ENCODE results near the gene BCL7C.
"Not testable (repeated sequence)": the region's sequence is repeated elsewhere in the genome, so short reads cannot be mapped to it uniquely, and the experiment has no call there.

Gene BCL7C

DNA sequence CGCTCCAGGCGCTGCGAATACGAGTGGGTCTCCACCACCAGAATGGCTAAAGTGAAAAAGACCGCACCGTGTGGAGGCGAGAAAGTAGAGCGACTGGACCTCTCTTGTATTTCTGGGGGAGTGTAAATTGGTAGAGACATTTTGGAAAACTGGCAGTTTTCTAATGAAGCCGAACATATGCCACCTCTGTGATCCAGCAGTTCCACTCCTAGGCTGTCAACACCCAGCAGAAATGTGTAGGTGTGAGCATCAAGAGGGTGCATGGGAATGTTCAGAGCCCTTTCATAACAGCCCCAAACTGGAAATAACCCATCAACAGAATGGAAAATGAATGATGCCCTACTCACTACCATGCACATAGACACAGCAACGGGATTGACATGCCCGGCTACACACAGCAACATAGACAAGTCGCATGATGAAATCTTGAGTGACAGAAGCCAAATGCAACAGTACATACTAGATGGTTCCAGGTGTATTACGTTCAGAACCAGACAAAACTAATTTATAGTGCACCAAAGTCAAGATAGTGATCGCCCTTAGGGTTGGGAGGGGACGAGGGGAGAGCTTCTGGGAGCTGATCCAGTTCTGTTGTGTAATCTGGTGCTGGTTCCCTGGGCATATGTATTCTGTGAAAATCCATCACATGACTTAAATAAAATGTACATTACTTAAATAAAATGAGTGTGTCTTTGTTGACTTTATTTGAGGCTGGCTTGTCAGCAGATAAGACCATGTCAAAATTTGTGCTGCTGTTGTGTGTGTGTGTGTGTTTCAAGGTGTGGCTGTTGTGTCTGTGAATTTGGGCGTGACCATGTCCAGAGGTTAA lies 877 bp upstream of the BCL7C start:
- DNase-seq = no peak

DNA sequence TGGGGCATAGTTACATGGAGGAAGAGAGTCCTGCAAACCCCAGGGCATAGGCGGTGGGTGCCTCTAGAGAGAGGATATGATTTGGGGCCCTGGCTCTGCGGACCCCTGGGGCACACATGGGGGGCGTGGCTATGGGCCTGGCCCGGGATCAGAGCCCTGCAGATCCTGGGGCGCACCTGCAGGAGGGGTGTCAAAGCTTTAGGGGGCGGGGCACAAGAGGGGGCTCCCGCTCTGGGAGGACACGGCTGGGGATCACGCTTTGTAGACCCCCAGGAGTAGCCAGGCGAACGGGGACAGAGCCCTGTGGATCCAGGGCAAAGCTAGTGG lies 497 bp downstream of the BCL7C start:
- peak; percentile 27 for DNase-seq

DNA sequence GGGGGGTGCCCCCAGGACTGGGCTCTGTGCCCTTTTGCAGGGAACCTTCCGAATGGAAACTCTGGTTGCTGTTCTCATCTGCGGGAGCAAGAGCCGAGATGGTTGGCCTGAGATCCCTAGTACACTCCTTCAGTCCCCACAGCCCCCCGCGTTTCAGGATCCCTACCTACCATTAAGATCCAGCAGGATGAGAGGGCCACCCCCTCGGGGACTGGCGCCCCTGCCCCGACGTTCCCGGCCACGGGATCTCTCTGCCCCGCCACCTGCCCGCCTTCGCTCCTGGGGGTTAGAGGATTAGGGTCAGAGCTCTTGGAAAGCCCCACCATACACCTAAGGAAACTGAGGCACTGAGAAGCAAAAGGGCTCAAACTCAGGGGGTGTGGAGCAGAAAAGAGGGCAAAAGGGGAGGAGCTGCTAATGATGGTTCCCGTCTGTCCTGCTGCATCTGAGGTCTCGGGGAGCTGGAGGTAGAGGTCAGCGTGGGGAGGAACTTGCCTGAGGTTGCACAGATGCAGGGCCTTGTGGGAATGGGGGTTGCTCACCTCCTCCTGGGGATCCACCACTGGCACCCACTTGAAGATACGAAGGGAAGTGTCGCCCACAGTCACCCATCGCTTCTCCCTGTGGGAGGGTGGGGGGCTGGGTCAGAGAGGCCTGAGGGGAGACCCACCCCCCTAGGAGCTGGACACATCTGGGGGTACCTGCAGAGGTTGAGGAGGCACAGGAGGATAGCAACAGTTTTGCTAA lies 1.0 kb downstream of the BCL7C start:
- DNase-seq = no peak

DNA sequence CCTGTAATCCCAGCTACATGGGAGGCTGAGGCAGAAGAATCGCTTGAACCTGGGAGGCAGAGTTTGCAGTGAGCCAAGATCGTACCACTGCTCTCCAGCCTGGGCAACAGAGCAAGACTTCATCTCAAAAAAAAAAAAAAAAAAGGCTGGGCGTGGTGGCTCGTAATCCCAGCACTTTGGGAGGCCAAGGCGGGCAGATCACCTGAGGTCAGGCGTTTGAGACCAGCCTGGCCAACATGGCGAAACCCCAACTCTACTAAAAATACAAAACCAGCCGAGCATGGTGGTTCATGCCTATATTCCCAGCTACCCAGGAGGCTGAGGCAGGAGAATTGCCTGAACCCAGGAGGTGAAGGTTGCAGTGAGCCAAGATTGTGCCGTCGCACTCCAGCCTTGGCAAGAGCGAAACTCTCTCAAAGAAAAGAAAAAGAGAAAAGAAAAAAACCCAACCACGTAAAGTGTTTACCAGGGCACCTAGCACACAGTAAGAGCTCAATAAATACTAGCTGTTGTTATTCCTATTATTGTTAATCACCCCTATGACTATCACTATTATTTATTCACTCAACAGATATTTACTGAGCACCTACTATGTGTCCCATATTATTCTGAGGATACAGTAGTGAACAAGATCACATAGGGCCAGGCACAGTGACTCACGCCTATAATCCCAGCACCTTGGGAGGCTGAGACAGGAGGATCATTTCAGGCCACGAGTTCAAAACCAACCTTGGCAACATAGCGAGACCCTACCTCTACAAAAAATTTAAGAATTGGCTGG lies 2.6 kb downstream of the BCL7C start:
- DNase-seq = not testable (repeated sequence)

DNA sequence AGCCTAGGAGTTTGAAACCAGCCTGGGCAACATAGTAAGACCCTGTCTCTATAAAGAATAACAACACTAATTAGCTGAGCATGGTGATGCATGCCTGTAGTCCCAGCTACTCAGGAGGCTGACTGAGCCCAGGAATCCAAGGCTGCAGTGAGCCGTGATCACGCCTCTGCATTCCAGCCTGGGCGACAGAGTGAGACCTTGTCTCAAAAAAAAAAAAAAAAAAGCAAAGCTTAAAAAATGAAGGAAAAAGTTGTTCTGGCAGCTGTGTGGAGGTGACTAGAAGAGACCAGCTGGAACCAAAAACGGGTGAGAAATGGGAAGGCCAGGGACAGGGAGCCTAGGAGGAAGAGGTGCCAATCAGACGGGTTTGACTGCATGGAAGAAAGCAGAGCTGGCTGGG lies 4.2 kb downstream of the BCL7C start:
- DNase-seq = no peak

DNA sequence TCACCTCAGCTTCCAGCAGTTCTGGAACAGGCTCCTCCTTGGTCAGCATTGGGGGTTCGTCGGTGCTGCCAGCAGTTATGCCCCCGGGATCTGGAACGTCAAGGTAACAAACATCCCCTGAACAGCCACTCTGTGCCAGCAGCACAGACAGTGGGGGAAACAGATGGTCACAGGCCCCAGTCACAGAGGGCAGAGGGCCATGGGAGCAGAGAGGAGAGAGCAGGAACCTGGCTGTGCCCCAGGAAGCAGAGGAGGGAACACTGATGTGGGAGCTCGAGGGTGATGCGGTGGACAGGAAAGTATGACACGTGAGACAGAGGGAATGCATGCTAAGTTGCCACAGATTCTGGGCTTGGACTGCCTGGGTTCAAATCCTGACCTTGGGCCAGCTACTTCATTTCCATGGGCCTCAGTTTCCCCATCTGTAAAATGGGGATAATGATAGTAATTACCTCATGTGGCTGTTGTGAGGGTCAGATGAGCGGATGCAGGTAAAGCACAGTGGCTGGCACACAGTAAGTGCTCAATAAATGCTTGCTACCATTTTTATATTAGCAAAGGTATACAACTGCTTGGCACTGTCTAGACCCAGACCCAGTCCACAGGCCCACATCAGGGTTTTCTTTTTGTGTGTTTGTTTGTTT lies 4.9 kb downstream of the BCL7C start:
- no peak for DNase-seq

DNA sequence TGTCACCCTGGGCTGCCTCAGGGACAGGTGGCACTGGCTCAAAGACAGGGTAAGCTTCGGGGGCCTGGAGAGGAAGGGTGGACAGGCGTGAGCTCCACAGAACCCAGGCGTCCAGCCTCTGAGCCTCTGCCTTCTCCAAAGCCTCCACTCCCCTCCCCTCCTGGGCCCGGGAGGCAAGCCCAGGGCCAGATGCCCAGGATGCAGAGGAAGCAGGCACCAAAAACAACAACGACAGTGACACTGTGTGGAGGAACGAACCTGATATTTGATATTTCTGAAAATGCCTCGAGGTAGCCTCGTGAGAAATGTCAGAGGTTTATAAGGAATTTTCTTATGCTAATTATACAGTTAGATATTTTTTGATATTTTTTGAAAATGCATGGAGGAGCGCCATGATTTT lies 6.0 kb downstream of the BCL7C start:
- no peak for DNase-seq

DNA sequence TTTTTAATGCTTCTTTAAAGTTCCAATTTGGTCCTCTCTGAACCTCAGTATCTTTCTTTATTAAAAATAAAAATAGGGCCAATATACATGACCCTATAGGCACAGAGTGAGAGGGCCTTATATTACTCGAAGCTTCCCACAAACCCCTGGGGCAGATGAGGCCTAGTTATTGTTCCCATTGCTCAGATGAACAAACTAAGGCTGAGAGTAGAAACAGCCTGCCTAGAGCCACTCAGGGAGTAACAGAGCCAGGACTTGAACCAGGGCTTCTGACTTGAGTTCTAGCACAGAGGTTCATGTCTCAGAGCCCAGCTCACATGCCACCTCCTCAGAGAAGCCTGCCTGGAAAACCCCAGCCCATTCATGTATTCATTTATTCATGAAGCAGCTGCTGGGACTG lies 7.7 kb downstream of the BCL7C start:
- no peak for DNase-seq

DNA sequence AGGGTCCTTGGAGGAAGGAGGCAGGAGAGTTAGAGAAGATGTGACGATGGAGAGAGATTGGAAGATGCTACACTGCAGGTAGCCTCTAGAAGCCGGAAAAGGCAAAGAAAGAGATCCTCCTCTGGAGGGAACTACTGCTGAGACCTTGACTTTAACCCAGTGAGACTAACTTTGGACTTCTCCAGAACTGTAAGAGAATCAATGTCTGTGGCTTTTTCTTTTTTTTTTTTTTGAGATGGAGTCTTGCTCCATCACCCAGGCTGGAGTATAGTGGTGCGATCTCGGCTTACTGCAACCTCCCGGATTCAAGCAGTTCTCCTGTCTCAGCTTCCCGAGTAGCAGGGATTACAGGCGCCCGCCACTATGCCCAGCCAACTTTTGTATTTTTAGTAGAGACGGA lies 8.7 kb downstream of the BCL7C start:
- no peak for DNase-seq

DNA sequence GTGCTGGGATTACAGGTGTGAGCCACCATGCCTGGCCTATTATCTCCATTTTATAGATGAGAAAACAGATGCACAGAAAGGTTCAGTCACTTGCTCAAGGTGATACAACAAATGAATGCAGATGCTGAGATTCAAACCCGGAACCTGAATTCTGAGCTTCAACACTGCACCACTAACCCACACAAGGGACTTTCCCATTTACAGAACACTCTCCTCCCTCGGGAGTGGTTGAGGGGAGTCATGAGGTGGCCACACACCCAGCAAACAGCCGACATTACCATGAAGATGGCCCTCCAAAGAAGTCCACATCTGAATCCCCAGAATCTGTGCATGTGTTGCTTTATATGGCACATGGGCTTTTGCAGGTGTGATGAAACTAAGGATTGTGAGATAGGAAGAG lies 9.1 kb downstream of the BCL7C start:
- DNase-seq = no peak

DNA sequence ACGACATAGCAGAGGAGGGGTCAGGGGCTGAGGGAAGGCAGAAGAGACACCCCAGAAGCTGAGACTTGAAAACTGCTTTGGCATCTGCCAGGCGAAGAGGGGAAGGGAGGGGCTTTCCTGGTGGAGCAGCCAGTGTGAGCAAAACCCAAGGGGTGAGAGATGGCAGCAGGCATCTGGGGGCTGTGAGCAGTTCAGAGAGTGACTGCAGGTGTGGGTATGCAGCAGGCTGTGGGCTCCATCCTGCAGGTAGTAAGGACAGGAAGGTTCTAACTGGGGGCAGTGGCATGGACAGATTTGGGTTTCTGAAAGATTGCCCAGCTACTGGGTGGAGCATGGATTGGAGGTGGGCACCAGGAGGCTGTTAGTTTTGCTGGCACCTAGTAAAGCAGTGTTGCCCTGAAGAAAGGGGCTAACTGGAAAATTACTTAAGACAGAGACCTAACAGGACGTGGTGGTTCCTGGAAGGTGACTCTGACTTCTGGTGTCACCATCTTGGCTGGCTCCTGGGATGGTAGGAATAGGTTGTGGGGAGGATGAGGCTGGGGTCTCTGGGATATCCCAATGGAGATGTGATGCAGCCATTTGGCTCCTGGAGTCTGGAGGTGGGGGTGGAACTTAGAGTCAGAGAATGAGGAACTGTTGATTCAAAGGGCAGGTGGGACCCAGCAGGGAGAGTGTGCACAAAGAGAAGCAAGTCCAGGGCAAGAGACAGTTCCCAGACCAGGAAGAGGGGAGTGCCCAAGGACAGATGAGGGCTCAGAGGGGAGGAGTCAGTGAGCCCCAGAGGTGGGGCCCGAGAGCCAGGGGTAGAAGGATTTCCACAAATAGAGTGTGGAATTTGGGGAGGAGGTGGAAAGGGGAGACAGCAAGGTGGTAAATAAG lies 11.2 kb downstream of the BCL7C start:
- no peak for DNase-seq

DNA sequence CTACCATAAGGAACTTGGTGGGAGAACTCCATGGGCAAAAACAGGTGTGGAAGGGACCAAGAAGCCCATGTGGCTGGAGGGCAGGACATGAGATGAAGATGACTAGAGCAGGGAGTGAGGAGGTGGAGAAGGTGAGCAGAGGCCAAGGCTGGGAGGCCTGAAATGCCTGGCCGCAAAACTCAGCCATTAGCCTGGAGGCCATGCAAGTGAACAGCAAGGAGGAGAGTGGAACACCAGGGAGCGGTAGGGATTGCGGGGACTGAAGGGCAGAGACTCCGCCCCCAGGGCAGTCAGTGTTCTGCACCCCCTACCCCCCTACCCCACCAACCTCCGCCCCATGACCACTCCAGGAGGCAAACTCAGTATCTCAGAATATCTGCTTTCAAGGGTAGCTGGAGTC lies 17.0 kb downstream of the BCL7C start:
- no peak for DNase-seq

DNA sequence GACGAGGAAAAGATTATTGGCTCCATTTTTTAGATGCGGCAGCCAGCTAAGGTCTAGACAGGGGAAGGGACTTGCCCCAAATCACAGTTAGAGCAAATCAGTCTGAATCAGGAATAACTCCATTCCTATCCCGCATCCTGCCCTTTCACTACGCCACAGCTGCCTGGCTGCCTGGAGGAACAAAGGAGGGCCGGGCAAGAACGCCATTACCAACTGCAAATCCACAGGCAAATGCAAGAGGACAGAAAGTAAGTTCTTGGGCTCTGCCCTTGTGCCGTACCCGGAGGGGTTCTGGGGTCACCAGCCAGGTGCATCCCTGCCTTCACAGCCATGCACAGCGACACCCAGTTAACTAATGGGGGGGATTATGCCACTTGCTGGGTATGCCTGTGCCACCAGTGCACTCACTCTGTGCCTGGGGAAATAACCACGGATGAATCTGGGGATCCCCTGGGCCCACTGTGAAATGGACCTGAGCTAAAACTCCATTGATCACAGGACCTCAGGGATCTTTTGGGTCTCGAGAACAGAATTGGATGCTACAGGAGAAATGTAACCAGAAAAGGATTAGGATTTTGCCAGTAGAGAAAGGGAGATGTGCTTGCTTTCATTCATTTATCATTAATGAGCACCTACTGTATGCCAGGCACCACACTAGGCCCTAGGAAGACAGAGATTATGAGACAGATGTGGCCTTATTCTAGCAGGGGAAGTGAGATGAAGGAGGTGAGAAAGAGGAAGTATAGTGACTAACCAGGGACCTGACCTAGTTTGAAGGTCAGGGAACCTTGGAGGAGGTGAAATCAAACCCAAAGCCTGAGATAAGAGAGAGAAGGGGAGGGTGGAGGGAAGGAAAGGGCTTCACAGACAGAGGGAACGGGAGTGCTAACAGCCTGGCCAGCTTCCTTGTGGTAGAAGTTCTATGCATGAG lies 17.7 kb downstream of the BCL7C start:
- DNase-seq = peak; percentile 73

DNA sequence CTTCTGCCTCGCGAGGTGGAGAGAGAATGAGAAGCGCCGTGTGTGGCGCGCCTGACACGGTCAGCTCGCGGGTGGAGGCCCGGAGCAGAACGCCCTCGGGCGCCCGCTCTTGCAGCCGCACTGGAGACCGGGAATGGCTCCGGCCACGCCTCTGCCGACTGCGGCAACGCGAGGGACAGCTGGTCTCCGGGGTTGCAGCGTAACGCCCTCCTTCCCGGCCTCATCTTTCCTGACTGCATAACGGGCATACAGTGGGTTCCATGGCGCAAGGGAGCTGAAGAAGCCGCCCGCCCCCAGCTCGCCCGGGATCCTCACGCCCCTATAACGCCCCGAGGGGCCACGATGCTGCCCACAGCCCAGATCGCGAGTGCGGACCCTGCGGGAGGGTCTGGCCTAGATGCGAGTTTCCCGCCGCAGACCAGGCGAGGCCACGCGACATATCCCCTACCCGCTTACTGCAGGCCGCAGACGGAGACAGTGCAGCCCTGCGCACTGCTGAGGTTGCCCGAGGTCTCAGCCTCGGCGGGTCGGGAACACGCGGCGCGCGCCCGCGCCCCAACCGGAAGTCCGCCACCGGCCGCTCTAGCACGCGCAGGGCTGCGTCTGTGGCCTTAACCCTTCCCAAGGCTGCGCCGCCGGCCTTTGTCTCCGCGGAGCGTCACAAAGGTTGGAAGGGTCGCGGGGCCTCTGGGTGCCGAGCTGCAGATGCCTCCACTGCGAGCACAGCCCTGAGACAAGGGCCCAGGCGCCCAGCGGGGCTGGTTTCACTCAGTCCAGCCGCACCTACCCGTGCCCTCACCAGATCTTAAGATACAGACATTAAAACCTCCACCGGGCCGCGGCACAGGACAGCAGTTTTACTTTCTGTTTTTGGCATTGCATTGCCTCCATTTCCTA lies 18.8 kb downstream of the BCL7C start:
- peak; percentile 95 for DNase-seq

DNA sequence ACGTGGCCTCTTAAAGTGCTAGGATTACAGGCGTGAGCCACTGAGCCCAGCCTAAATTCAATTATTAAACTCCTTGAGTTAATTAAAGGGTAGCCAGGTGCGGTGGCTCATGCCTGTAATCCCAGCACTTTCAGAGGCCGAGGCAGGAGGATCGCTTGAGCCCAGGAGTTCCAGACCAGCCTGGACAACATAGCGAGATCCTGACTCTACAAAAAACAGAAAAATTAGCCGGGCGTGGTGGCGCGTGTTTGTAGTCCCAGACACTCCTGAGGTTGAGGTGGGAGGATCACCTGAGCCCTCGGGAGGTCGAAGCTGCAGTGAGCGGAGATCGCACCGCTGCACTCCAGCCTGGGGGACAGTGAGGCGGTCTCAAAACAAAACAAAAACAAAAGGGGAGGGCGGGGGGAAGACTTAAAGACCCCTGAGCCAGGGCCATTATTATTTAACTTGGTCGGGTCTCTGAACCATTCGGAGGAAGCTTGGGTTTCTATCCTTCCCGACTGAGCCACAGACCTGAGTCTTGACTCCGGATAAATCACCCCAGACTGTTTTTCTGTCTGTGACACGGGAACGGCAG lies 19.5 kb downstream of the BCL7C start:
- DNase-seq = no peak

DNA sequence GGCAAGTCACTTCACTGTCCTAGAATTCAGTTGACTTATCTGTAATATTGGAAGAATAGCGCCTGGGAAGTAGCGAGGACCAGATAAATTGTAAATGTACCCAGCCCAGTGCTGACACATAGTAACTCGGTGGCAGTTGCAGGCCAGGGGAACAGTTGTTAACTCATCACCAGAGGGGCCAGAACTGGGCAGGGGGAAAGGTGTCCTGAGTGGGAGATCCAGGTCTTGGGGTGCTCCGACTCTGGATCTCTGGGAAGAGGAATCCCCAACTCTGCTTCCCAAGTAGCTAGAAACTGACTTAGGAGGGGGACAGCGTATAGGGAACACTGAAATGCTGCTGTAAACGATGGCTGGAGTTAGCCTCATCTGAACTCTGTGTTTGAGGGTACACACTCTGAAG lies 23.0 kb downstream of the BCL7C start:
- DNase-seq = no peak

DNA sequence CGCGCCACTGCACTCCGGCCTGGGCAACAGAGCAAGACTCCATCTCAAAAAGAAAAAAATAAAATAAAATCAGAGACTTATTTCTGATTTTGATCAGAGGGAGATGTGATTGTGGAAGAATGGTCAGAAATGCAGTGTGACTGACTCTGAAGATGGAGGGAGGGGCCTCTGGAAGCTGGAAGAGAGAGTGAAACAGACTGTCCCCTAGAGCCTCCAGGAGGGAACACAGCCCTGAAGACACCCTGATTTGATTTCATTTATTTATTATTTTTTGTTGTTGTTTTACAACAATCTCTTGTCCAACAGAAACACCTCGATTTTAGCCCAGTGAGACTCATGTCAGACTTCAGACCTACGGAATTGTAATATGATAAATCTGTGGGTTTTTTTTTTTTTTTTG lies 26.1 kb downstream of the BCL7C start:
- no peak for DNase-seq

DNA sequence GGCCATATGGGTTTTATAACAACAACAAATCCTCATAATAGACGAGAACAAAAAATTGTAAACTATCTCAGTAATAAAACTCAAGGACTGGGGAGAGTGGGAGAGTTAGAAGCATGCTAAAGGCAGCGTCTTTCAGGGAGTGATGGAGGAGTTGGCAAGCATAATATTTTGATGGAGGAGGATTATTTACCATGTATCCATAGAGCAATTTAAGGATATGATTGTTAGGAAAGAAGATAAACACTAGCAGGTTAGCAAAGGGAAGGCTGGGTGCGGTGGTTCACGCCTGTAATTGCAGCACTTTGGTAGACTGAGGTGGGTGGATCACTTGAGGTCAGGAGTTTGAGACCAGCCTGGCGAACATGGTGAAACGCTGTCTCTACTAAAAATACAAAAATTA lies 27.8 kb downstream of the BCL7C start:
- DNase-seq = no peak

DNA sequence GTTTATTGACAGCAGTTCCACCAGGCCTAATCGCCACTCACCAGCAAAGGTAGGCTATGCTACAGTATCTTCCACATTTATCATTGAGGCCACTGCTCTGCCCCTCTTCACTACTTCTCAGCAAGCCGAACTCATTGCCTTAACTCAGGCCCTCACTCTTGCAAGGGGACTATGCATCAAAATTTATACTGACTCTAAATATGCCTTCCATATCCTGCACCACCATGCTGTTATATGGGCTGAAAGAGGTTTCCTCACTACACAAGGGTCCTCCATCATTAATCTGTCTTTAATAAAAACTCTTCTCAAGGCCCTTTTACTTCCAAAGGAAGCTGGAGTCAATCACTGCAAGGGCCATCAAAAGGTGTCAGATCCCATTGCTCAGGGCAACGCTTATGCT lies 30.7 kb downstream of the BCL7C start:
- not testable (repeated sequence) for DNase-seq

DNA sequence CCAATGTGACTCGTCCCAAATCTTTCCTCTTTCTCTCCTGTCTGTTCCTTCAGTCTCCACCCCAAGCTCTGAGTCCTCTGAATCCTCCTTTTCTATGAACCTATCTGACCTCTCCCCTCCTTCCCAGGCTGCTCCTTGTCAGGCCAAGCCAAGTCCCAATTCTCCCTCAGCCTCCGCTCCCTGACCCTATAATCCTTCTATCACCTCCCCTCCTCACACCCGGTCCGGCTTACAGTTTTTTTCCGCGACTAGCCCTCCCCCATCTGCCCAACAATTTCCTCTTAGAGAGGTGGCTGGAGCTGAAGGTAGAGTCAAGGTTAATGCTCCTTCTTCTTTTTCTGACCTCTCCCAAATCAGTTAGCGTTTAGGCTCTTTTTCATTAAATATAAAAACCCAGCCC lies 33.1 kb downstream of the BCL7C start:
- DNase-seq = not testable (repeated sequence)

Measured in activated CD4-positive, alpha-beta T cell treated with anti-CD3 and anti-CD28 coated beads, Interleukin-2, Interleukin-6, amounts not matched to agents 100 ng/mL and 50 ng/mL, durations not matched to agents 16 hours and 8 hours (primary cell).